ENCODE results near the gene PPP1R13L.

PPP1R13L gene

GRCh38 chr19:45406226-45407090, 1.6 kb upstream of the PPP1R13L start, which contains the start of gene POLR1G:
POLR1G (plus strand) TSS chr19:45406644; CDS start chr19:45406697, 53 bp downstream.
- peak; percentile 66 for DNase-seq

- peak; percentile 74 for DNase-seq
These were observed 761 bp upstream of the PPP1R13L start for GRCh38 chr19:45405435-45406225.

- peak; percentile 35 for DNase-seq
These were observed 900 bp downstream of the PPP1R13L start for GRCh38 chr19:45403781-45404556.

- DNase-seq: no peak
These were observed 1.6 kb downstream of the PPP1R13L start for GRCh38 chr19:45403272-45403671.

GRCh38 chr19:45402298-45403061, 2.4 kb downstream of the PPP1R13L start:
- DNase-seq: no peak

GRCh38 chr19:45401815-45402214, 3.1 kb downstream of the PPP1R13L start:
- no peak for DNase-seq

GRCh38 chr19:45400192-45400591, 4.7 kb downstream of the PPP1R13L start:
- no peak for DNase-seq

GRCh38 chr19:45395821-45396617, 8.8 kb downstream of the PPP1R13L start:
- no peak for DNase-seq

GRCh38 chr19:45391871-45392665, 12.8 kb downstream of the PPP1R13L start:
- DNase-seq: no peak

- no peak for DNase-seq
These were observed 13.5 kb downstream of the PPP1R13L start for GRCh38 chr19:45391346-45391745.

- DNase-seq: no peak
These were observed 19.3 kb downstream of the PPP1R13L start for GRCh38 chr19:45385392-45386221.

- DNase-seq: no peak
These were observed 22.4 kb downstream of the PPP1R13L start for GRCh38 chr19:45382426-45382825.

GRCh38 chr19:45380107-45380506, 24.8 kb downstream of the PPP1R13L start:
- no peak for DNase-seq

- no peak for DNase-seq
These were observed 28.7 kb downstream of the PPP1R13L start for GRCh38 chr19:45376045-45376724.

- DNase-seq: peak; percentile 100
These were observed 34.3 kb downstream of the PPP1R13L start, which contains the start of gene ERCC2 for GRCh38 chr19:45370410-45371204. ERCC2 (minus strand) TSS chr19:45370573; CDS start chr19:45370540, 33 bp downstream.

- DNase-seq: no peak
These were observed 36.0 kb downstream of the PPP1R13L start for GRCh38 chr19:45368737-45369340.

- DNase-seq: no peak
These were observed 36.7 kb downstream of the PPP1R13L start for GRCh38 chr19:45368127-45368526.

Measured in activated CD4-positive, alpha-beta T cell treated with anti-CD3 and anti-CD28 coated beads for 1 hour (primary cell).